Measurements from ENCODE around the gene C17orf114.
A peak's percentile ranks its signal among the peaks of the same experiment; 100 is the strongest.
"Not testable (repeated sequence)": the region's sequence is repeated elsewhere in the genome, so short reads cannot be mapped to it uniquely, and the experiment has no call there.

The C17orf114 gene

DNA sequence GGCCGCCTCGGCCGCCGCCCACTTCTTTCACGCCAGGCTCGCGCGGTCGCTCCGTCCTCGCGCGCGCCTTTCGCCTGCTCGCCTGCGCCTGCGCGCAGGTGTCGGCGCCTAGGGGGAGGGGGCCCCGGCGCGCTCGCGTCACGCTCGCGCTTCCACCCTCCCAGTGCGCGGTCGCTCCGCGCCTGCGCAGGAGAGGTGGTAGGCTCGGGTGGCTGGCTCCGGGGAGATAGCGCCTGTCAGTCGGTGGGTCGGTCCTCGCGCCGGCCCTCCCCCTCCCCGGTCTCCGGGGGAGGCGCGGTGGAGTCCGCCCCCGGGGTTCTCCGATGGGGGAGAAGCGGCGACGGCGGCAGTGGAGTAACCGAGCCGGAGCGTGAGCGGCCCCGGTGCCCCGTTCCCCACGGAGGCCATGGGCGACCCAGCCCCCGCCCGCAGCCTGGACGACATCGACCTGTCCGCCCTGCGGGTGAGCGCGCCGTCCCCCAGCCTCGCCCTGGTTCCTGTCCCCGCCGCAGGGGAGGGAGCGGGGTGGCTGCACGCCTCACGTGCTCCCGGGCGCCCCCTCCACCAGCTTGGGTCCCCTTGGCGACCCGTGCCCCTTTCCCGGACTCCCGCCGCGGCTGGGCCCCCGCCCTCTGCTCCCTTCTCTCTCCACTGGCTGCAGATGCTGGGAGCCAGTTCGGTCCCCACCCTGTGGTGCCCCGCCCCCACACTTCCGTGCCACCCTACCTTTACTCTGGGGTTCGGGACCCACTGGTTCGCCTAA lies 31.2 kb upstream of the C17orf114 start, which contains the start of gene MINK1:
Gene MINK1, plus strand, starts transcription at position 163 of the 763 bp plus-strand sequence. Its CDS starts 244 bp downstream, at position 407.
- no TSS peak for BruUV-seq (replicated peaks)
- CTCF ChIA-PET = no interaction called here
- Histone ChIP-seq H3K9me3 (ENCODE audit: control insufficient read depth, insufficient read depth, low read depth, low read length) (no peaks in the 10 kb centered on the region), H3K4me3 (ENCODE audit: low read depth in 2 of 2, low read length in 2 of 2) (peak within 1 kb of the TSS; percentile 73 to 86), H3K4me1 (ENCODE audit: control insufficient read depth, insufficient read depth, low read length) (peaks cover 9% of the 10 kb centered on the region), H3K36me3 (ENCODE audit: control insufficient read depth, insufficient read depth, low read length) (no peaks in the 10 kb centered on the region), H3K27ac (ENCODE audit: low read length) (peak within 1 kb of the TSS; percentile 81), H3K27me3 (ENCODE audit: control insufficient read depth, insufficient read depth, low read length) (no peaks in the 10 kb centered on the region)
- TF ChIP-seq SIN3A (IDR thresholded peaks at IDR 0.05; ENCODE audit: borderline replicate concordance, insufficient read depth, low read depth, low read length) (no peak), POLR2AphosphoS5 (IDR thresholded peaks at IDR 0.05; ENCODE audit: low read depth, low read length) (0 out of 2 replicates have a peak, but pooled peaks have one; percentile 34)
- POLR2A ChIA-PET = no interaction called here
- peak; percentile 78 for DNase-seq (ENCODE audit: low read depth, low spot score)
- in situ Hi-C loops (cut with HindIII; ENCODE audit: low pct_unique_long_range_greater_than_20kb, low sequenced_read_pairs) (no loop called here), intact Hi-C loops (cut with micrococcal nuclease; ENCODE audit: unreplicated experiment) (no loop called here)
- peak; percentile 94 for ATAC-seq

DNA sequence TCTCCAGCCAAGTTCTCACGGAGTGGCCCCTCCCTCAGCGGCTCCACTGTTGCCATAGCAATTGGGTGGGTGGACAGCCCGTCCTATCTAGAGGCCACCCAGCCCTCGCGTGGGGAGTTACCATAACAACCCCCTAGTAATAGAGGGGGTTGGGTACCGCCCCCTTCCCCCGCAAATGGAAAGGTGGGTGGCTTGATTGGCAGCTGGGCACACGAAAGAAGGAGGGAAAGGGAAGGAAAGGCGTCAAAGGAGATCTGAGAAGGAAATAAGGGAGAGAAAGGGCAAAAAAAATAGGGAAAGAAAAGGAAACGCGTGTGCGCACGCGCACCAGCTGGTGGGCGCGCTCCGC lies 30.7 kb upstream of the C17orf114 start:
- H3K4me3 ChIP-seq (ENCODE audit: low read depth in 2 of 2, low read length in 2 of 2) = peak overlapping the region; percentile 73 to 86
- peak overlapping the region; percentile 81 for H3K27ac ChIP-seq (ENCODE audit: low read length)
- in situ Hi-C loops (cut with HindIII; ENCODE audit: low pct_unique_long_range_greater_than_20kb, low sequenced_read_pairs); POLR2A ChIA-PET; CTCF ChIA-PET; H3K36me3 ChIP-seq (ENCODE audit: control insufficient read depth, insufficient read depth, low read length); H3K9me3 ChIP-seq (ENCODE audit: control insufficient read depth, insufficient read depth, low read depth, low read length); intact Hi-C loops (cut with micrococcal nuclease; ENCODE audit: unreplicated experiment); H3K27me3 ChIP-seq (ENCODE audit: control insufficient read depth, insufficient read depth, low read length); BruUV-seq (replicated peaks); DNase-seq (ENCODE audit: low read depth, low spot score); H3K4me1 ChIP-seq (ENCODE audit: control insufficient read depth, insufficient read depth, low read length): not testable (repeated sequence)
- peak; percentile 32; the same call in 1 of the 2 replicates for ATAC-seq

DNA sequence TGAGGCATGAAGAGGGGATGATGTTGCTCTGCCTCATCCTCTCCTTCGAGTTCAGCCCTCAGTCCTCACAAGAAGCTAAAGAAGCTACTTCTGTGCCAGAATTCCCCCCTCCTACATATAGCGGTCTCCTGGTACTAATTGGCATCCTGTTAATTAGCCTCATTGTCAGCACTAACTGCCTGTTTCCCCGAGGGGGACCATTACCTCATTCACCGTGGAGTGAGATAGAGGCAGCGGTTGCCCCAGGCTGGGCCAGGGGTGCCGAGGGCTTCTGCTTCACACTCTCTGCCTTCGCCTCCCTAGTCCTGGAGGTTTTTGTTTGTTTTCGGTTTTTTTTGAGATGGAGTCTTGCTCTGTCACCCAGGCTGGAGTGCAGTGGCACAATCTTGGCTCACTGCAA lies 25.3 kb upstream of the C17orf114 start:
- Histone ChIP-seq H3K4me3 (ENCODE audit: low read depth in 2 of 2, low read length in 2 of 2) (no peak overlapping the region), H3K27me3 (ENCODE audit: control insufficient read depth, insufficient read depth, low read length) (no peaks in the 10 kb centered on the region), H3K4me1 (ENCODE audit: control insufficient read depth, insufficient read depth, low read length) (no peaks in the 10 kb centered on the region), H3K27ac (ENCODE audit: low read length) (no peak overlapping the region), H3K9me3 (ENCODE audit: control insufficient read depth, insufficient read depth, low read depth, low read length) (no peaks in the 10 kb centered on the region), H3K36me3 (ENCODE audit: control insufficient read depth, insufficient read depth, low read length) (no peaks in the 10 kb centered on the region)
- ChIA-PET POLR2A (no interaction called here), CTCF (no interaction called here)
- intact Hi-C loops (cut with micrococcal nuclease; ENCODE audit: unreplicated experiment) (no loop called here), in situ Hi-C loops (cut with HindIII; ENCODE audit: low pct_unique_long_range_greater_than_20kb, low sequenced_read_pairs) (no loop called here)
- ATAC-seq = no peak
- TF ChIP-seq POLR2AphosphoS5 (IDR thresholded peaks at IDR 0.05; ENCODE audit: low read depth, low read length) = no peak
- TF ChIP-seq, protein P1, sequence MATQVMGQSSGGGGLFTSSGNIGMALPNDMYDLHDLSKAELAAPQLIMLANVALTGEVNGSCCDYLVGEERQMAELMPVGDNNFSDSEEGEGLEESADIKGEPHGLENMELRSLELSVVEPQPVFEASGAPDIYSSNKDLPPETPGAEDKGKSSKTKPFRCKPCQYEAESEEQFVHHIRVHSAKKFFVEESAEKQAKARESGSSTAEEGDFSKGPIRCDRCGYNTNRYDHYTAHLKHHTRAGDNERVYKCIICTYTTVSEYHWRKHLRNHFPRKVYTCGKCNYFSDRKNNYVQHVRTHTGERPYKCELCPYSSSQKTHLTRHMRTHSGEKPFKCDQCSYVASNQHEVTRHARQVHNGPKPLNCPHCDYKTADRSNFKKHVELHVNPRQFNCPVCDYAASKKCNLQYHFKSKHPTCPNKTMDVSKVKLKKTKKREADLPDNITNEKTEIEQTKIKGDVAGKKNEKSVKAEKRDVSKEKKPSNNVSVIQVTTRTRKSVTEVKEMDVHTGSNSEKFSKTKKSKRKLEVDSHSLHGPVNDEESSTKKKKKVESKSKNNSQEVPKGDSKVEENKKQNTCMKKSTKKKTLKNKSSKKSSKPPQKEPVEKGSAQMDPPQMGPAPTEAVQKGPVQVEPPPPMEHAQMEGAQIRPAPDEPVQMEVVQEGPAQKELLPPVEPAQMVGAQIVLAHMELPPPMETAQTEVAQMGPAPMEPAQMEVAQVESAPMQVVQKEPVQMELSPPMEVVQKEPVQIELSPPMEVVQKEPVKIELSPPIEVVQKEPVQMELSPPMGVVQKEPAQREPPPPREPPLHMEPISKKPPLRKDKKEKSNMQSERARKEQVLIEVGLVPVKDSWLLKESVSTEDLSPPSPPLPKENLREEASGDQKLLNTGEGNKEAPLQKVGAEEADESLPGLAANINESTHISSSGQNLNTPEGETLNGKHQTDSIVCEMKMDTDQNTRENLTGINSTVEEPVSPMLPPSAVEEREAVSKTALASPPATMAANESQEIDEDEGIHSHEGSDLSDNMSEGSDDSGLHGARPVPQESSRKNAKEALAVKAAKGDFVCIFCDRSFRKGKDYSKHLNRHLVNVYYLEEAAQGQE (IDR thresholded peaks at IDR 0.05; ENCODE audit: insufficient read depth in 1 of 2, low read depth in 2 of 2, low read length in 1 of 2) = no peak
- TF ChIP-seq TCF7L2 (IDR thresholded peaks at IDR 0.05; ENCODE audit: low read depth, low read length) = no peak
- TF ChIP-seq, protein P2, sequence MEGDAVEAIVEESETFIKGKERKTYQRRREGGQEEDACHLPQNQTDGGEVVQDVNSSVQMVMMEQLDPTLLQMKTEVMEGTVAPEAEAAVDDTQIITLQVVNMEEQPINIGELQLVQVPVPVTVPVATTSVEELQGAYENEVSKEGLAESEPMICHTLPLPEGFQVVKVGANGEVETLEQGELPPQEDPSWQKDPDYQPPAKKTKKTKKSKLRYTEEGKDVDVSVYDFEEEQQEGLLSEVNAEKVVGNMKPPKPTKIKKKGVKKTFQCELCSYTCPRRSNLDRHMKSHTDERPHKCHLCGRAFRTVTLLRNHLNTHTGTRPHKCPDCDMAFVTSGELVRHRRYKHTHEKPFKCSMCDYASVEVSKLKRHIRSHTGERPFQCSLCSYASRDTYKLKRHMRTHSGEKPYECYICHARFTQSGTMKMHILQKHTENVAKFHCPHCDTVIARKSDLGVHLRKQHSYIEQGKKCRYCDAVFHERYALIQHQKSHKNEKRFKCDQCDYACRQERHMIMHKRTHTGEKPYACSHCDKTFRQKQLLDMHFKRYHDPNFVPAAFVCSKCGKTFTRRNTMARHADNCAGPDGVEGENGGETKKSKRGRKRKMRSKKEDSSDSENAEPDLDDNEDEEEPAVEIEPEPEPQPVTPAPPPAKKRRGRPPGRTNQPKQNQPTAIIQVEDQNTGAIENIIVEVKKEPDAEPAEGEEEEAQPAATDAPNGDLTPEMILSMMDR (IDR thresholded peaks at IDR 0.05) = no peak
- no peak for TF ChIP-seq SIN3A (IDR thresholded peaks at IDR 0.05; ENCODE audit: borderline replicate concordance, insufficient read depth, low read depth, low read length)
- no peak for DNase-seq (ENCODE audit: low read depth, low spot score)
- BruUV-seq (replicated peaks) = no TSS peak

Data from Panc1 (cell line).